KOPT-K1 (cell line): ENCODE data around the gene NUP210L.
A peak's percentile ranks its signal among the peaks of the same experiment; 100 is the strongest.

ENCODE experiments used
- H3K27ac ChIP-seq: fragments of 200-600 bp; sonication (generic); 2 replicates; pipeline ENCODE4 v1.5.1; 2016; ENCODE audit warnings: antibody characterized with exemption, mild to moderate bottlenecking, low read depth, low read length; ENCODE audit not compliant: poor library complexity, severe bottlenecking
- H3K36me3 ChIP-seq: fragments of 200-600 bp; sonication (generic); 2 replicates; pipeline ENCODE4 v1.5.1; 2017; ENCODE audit warnings: antibody characterized with exemption, mild to moderate bottlenecking, low read length, moderate library complexity; ENCODE audit not compliant: insufficient read depth
- H3K9me3 ChIP-seq: fragments of 200-600 bp; sonication (generic); 2 replicates; pipeline ENCODE4 v1.5.1; 2017; ENCODE audit warnings: antibody characterized with exemption, low read length, mild to moderate bottlenecking; ENCODE audit not compliant: insufficient read depth, poor library complexity, severe bottlenecking

The NUP210L gene

GRCh38 chr1:154178911-154179811 lies 24.3 kb upstream of the NUP210L start:
- Histone ChIP-seq H3K27ac (no peak overlapping the region), H3K36me3 (peaks cover 74% of the 10 kb centered on the region), H3K9me3 (no peaks in the 10 kb centered on the region)

- Histone ChIP-seq H3K36me3 (peaks cover 85% of the 10 kb centered on the region), H3K27ac (no peak overlapping the region), H3K9me3 (no peaks in the 10 kb centered on the region)
These were observed 23.1 kb upstream of the NUP210L start for GRCh38 chr1:154178013-154178412.

DNA sequence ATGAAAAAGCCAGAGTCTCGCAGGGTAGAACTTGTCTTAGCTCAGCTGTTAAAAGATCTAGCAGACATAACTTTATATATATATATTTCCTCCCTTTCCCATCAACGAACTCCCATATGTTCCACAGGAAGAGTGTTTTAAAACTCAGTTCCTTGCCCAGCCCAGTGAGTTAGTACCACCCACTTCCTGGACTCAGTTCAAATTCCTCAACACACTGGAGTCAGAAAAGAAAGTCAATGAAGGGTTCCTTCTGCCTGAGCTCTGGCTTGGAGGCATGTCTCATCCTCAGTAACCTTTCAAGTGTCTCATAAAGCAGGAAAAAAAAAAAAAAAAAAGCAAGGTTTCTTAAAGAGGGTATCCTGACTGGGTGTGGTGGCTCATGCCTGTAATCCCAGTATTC lies 21.5 kb upstream of the NUP210L start:
- H3K36me3 ChIP-seq: peaks cover 99% of the 10 kb centered on the region
- H3K9me3 ChIP-seq: no peaks in the 10 kb centered on the region
- no peak overlapping the region for H3K27ac ChIP-seq

DNA sequence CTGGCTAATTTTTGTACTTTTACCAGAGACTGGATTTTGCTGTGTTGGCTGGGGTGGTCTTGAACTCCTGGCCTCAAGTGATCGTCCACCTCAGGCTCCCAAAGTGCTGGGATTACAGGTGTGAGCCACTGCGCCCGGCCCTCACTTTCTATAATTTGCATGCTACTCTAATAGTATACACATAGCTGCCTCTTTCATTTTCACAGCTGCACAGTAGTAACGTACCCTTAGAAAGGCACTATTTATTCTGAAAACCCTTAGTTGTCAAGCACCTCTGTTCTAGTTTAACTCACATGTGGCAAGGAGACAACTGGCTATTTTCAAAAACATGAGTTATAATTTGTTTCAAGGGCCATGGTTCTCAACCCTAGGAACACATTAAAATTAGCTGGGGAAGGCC lies 19.8 kb upstream of the NUP210L start:
- peaks cover 100% of the 10 kb centered on the region for H3K36me3 ChIP-seq
- no peaks in the 10 kb centered on the region for H3K9me3 ChIP-seq
- H3K27ac ChIP-seq: no peak overlapping the region

DNA sequence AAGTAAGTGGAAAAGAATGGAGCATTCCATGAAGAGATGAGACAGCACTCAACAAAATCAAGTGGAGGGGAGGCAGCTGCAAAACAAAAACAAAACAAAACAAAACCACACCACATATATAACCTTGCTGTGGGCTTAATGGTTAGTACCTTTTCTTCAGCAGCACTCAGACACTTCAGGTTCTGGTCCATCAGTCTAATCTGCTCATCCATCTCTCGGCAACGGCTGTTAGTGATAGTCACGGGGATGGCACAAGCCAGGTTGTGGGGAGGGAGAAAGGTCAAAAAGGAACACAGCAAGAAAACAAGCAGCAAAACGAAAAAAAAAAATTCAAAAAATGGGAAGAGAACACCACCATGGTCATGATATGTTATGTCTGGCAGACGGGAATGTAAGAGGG lies 17.0 kb upstream of the NUP210L start:
- peaks cover 100% of the 10 kb centered on the region for H3K36me3 ChIP-seq
- no peak overlapping the region for H3K27ac ChIP-seq
- H3K9me3 ChIP-seq: no peaks in the 10 kb centered on the region

- Histone ChIP-seq H3K36me3 (peaks cover 100% of the 10 kb centered on the region), H3K9me3 (no peaks in the 10 kb centered on the region), H3K27ac (no peak overlapping the region)
These were observed 16.3 kb upstream of the NUP210L start for GRCh38 chr1:154171223-154171583.

DNA sequence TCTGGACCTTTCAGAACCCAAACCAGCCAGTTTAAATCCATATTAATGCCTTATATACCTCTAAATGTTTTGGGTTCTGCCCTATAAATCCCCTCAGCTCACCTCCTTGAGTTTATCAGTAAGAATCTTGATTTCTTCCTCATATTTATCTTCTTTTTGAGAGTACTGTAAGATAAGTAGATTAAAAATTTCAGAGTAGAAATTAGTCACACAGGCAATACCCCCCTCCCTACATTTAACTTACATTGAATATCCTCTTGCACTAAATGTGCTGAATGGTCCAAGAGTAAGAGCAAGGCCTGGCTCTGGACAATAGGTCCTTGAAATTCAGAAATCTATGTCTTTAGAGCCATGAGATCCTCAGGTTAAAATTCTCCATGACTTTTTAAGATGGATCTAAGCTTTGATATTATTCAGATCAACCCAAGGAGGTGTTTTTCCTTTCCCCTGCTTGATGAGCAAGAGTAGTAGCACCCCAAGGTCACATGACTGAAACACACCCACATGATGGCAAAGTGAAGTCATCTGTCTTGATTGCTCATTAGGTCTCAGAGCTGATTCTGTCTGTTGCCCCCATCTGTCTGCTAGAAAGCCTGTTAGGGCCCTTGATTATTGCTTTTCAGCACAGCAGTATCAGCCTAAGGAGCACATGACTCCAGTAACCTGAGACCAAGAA lies 15.8 kb upstream of the NUP210L start:
- no peaks in the 10 kb centered on the region for H3K9me3 ChIP-seq
- peaks cover 100% of the 10 kb centered on the region for H3K36me3 ChIP-seq
- no peak overlapping the region for H3K27ac ChIP-seq

GRCh38 chr1:154167461-154167860 lies 12.6 kb upstream of the NUP210L start:
- no peaks in the 10 kb centered on the region for H3K9me3 ChIP-seq
- H3K36me3 ChIP-seq: peaks cover 100% of the 10 kb centered on the region
- no peak overlapping the region for H3K27ac ChIP-seq

- H3K9me3 ChIP-seq: no peaks in the 10 kb centered on the region
- H3K27ac ChIP-seq: no peak overlapping the region
- H3K36me3 ChIP-seq: peaks cover 100% of the 10 kb centered on the region
These were observed 11.3 kb upstream of the NUP210L start for GRCh38 chr1:154166207-154166606.

GRCh38 chr1:154159554-154159953 lies 4.7 kb upstream of the NUP210L start:
- peaks cover 17% of the 10 kb centered on the region for H3K9me3 ChIP-seq
- H3K27ac ChIP-seq: no peak overlapping the region
- H3K36me3 ChIP-seq: peaks cover 91% of the 10 kb centered on the region

GRCh38 chr1:154158307-154159125 lies 3.6 kb upstream of the NUP210L start:
- Histone ChIP-seq H3K36me3 (peaks cover 87% of the 10 kb centered on the region), H3K27ac (peak overlapping the region; percentile 61), H3K9me3 (peaks cover 17% of the 10 kb centered on the region)

DNA sequence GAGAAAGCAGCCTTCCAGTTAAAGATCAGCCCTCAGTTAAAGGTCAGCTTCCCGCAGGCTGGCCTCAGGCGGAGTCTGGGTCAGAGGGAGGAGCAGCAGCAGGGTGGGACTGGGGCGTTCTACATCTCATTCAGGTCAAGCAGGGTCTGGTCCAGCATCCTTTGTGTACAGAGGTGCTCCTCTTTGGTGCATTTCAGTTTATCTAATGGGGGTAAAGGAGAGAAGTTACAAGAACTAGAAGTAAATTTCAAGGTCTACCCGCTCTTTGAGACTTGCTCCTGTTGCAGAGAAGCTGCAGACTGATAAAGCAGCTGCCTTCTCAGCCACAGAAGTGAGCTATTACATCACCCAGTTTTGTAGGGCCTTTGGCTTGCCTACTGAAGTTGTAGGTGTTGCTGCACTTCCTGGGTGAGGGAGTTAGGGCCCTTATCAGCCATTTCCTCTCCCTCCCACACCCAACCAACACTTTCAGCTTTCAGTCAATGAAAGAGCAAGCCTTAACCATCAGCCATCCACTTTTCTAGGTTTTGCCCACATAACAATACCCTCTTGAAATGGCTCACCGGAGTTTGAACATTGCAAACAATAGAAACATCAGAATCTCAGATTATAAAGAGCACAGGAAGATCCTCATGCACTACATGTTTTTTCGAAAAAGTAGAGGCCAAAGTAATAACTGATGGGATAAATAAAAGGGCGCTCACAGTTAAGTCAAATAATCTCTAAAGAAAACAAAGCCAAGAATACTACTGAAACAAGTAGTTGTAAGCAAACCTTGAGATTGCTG lies 2.8 kb upstream of the NUP210L start:
- H3K27ac ChIP-seq: peak overlapping the region; percentile 61
- peaks cover 17% of the 10 kb centered on the region for H3K9me3 ChIP-seq
- H3K36me3 ChIP-seq: peaks cover 79% of the 10 kb centered on the region

DNA sequence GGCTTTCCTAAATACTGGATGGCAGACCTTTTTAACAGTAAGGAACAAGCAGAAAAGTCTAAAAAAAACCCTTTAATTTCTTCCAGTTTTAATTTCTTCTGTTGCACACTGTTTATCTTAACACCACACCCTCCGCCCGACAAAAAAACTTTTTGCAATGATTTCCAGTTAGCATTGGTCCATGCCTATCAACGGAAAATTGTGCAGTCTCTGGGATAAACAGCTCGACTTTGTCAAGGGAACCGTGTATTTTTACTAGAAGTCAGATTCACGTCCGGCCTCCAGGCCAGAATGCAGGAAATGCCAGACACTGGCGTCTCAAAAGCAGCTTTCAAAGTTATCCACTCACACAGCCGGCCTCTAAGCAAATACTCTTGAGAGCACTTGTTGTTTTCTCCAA lies 378 bp upstream of the NUP210L start:
- peaks cover 54% of the 10 kb centered on the region for H3K36me3 ChIP-seq
- H3K9me3 ChIP-seq: peaks cover 8% of the 10 kb centered on the region
- no peak overlapping the region for H3K27ac ChIP-seq

DNA sequence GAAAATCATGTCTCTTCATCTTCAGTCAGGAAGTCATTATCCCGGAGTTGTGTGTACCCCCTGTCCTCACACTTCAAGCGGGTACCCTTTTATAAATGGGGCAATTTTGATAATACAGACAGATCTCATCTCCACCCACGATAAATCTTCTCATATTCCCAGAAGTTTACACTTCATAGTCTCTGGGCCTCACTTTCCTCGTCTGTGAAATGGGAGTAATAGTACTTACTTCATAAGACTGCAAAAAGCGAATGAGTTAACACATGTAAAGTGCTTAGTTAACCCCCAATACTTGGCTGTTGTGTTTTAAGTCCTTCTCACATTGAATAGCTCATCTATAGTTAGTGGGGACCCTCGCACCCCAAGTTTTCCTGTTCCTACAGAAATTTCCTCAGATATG lies 820 bp downstream of the NUP210L start:
- Histone ChIP-seq H3K36me3 (peaks cover 42% of the 10 kb centered on the region), H3K27ac (no peak overlapping the region), H3K9me3 (no peaks in the 10 kb centered on the region)
